HEK293 (cell line): Measurements from ENCODE around the gene POC1B.

Experiments used
- CTCF ChIA-PET: fragments of 350-600 bp; formaldehyde crosslinking; extraction: SDS; loops from one replicate; lab custom pipeline; 2021; ENCODE audit warnings: antibody characterized with exemption; lab: Yijun Ruan, JAX
- POLR2A ChIA-PET: fragments of 300-600 bp; formaldehyde crosslinking; extraction: SDS; loops from one replicate; lab custom pipeline; 2020; ENCODE audit warnings: antibody characterized with exemption, inconsistent platforms; lab: Yijun Ruan, JAX
- H3K27ac ChIP-seq: fragments of 200-500 bp; sonication (Bioruptor generic); 2 replicates; pipeline ENCODE4 v1.5.1; 2014; ENCODE audit warnings: low read depth, low read length, control low read depth, inconsistent platforms; ENCODE audit errors: extremely low read depth
- H3K36me3 ChIP-seq, 2 experiments: fragments of 200-500 bp in 1 of 2; sonication (Bioruptor generic) in 1 of 2; 1 replicate in 1 of 2; 2 replicates in 1 of 2; pipeline ENCODE4 v1.5.1; 2014 to 2017; ENCODE audit warnings: inconsistent platforms in 2 of 2, low read length in 2 of 2; ENCODE audit not compliant: control insufficient read depth in 2 of 2, insufficient read depth in 1 of 2
- H3K4me1 ChIP-seq: fragments of 200-500 bp; sonication (Bioruptor generic); 2 replicates; pipeline ENCODE4 v1.5.1; 2014; ENCODE audit warnings: mild to moderate bottlenecking, low read length, inconsistent platforms; ENCODE audit not compliant: control insufficient read depth, insufficient read depth
- H3K4me3 ChIP-seq: 2 replicates; pipeline ENCODE4 v1.5.1; 2011; ENCODE audit warnings: low read depth, mild to moderate bottlenecking, control low read depth, low read length, moderate library complexity
- H3K9me3 ChIP-seq: fragments of 200-500 bp; sonication (Bioruptor generic); 2 replicates; pipeline ENCODE4 v1.5.1; 2014; ENCODE audit warnings: low read depth, low read length, inconsistent platforms; ENCODE audit not compliant: control insufficient read depth, insufficient read depth
- INSM2 ChIP-seq: fragments of 450-650 bp; formaldehyde crosslinking; IDR thresholded peaks from 2 replicates; pipeline ENCODE4 v1.5.1; 2016; ENCODE audit warnings: missing biosample characterization, missing genetic modification characterization
- OSR2 ChIP-seq: fragments of 450-650 bp; formaldehyde crosslinking; IDR thresholded peaks from 2 replicates; pipeline ENCODE4 v1.5.1; 2016; ENCODE audit warnings: missing biosample characterization, missing genetic modification characterization
- PRDM2 ChIP-seq: fragments of 450-650 bp; formaldehyde crosslinking; IDR thresholded peaks from 2 replicates; pipeline ENCODE4 v1.5.1; 2016; ENCODE audit warnings: missing biosample characterization, missing genetic modification characterization, borderline replicate concordance
- SCRT2 ChIP-seq: fragments of 450-650 bp; formaldehyde crosslinking; IDR thresholded peaks from 2 replicates; pipeline ENCODE4 v1.5.1; 2016; ENCODE audit warnings: missing biosample characterization, missing genetic modification characterization
- WT1 ChIP-seq: fragments of 450-650 bp; formaldehyde crosslinking; IDR thresholded peaks from 2 replicates; pipeline ENCODE4 v1.5.1; 2016; ENCODE audit warnings: missing biosample characterization, missing genetic modification characterization
- ZBTB1 ChIP-seq: fragments of 450-650 bp; formaldehyde crosslinking; IDR thresholded peaks from 2 replicates; pipeline ENCODE4 v1.5.1; 2016; ENCODE audit warnings: missing biosample characterization, missing genetic modification characterization
- ZNF155 ChIP-seq: fragments of 450-650 bp; formaldehyde crosslinking; IDR thresholded peaks from 2 replicates; pipeline ENCODE4 v1.5.1; 2016; ENCODE audit warnings: missing biosample characterization, missing genetic modification characterization
- ZNF248 ChIP-seq: fragments of 450-650 bp; formaldehyde crosslinking; IDR thresholded peaks from 2 replicates; pipeline ENCODE4 v1.5.1; 2017; ENCODE audit warnings: missing biosample characterization, missing genetic modification characterization
- ZNF292 ChIP-seq: fragments of 450-650 bp; formaldehyde crosslinking; IDR thresholded peaks from 2 replicates; pipeline ENCODE4 v1.5.1; 2016; ENCODE audit warnings: low read depth, missing biosample characterization, missing genetic modification characterization, borderline replicate concordance
- ZNF426 ChIP-seq: fragments of 450-650 bp; formaldehyde crosslinking; IDR thresholded peaks from 2 replicates; pipeline ENCODE4 v1.5.1; 2017; ENCODE audit warnings: missing biosample characterization, missing genetic modification characterization, mild to moderate bottlenecking, inconsistent platforms, moderate library complexity
- ZNF473 ChIP-seq: fragments of 450-650 bp; formaldehyde crosslinking; IDR thresholded peaks from 2 replicates; pipeline ENCODE4 v1.5.1; 2017; ENCODE audit warnings: missing biosample characterization, missing genetic modification characterization
- ZNF510 ChIP-seq: fragments of 450-650 bp; formaldehyde crosslinking; IDR thresholded peaks from 2 replicates; pipeline ENCODE4 v1.5.1; 2018; ENCODE audit warnings: mild to moderate bottlenecking, missing genetic modification characterization, missing biosample characterization; ENCODE audit not compliant: insufficient replicate concordance
- ZNF560 ChIP-seq: fragments of 450-650 bp; formaldehyde crosslinking; IDR thresholded peaks from 2 replicates; pipeline ENCODE4 v1.5.1; 2017; ENCODE audit warnings: missing biosample characterization, missing genetic modification characterization, borderline replicate concordance
- ZNF664 ChIP-seq: fragments of 450-650 bp; formaldehyde crosslinking; IDR thresholded peaks from 2 replicates; pipeline ENCODE4 v1.5.1; 2016; ENCODE audit warnings: missing biosample characterization, missing genetic modification characterization
- ZNF776 ChIP-seq: fragments of 450-650 bp; formaldehyde crosslinking; IDR thresholded peaks from 2 replicates; pipeline ENCODE4 v1.5.0; 2017; ENCODE audit warnings: missing biosample characterization, missing genetic modification characterization, borderline replicate concordance
- TF ChIP-seq, protein P1 (sequence below): fragments of 450-650 bp; formaldehyde crosslinking; IDR thresholded peaks from 2 replicates; pipeline ENCODE4 v1.5.1; 2016; ENCODE audit warnings: missing biosample characterization, missing genetic modification characterization
- TF ChIP-seq, protein P2 (sequence below): fragments of 450-650 bp; formaldehyde crosslinking; IDR thresholded peaks from 2 replicates; pipeline ENCODE4 v1.5.1; 2016; ENCODE audit warnings: missing biosample characterization, missing genetic modification characterization
- TF ChIP-seq, protein P3 (sequence below): fragments of 450-650 bp; formaldehyde crosslinking; IDR thresholded peaks from 2 replicates; pipeline ENCODE4 v1.5.1; 2016; ENCODE audit warnings: missing biosample characterization, missing genetic modification characterization, low read depth

Gene POC1B

DNA sequence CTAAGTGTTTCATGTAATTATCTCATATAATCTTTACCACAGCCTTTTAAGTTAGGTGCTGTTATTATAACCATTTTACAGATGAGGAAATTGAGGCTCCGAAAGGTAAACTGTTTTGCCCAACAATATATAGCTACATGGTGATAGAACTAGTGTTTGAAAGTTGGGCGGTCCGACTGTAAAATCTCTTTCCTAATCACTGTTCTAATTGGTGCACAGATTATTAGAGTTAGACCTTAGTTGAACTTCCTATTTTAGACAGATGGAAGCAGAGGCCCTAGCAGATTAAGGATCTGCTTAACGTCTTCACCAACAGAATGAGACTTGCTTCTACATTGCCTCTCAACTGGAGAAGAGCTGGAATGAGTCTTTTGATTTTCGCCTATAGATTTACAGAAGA lies 143.5 kb downstream of the POC1B start (continued):
- TF ChIP-seq, protein P1, sequence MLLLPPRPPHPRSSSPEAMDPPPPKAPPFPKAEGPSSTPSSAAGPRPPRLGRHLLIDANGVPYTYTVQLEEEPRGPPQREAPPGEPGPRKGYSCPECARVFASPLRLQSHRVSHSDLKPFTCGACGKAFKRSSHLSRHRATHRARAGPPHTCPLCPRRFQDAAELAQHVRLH (tag by site-specific recombination): no peak
- TF ChIP-seq PRDM2 (no peak), ZBTB1 (tag by site-specific recombination) (no peak)

- Histone ChIP-seq H3K36me3 (no peaks in the 10 kb centered on the region), H3K4me1 (peaks cover 16% of the 10 kb centered on the region), H3K9me3 (no peaks in the 10 kb centered on the region), H3K27ac (no peak overlapping the region), H3K4me3 (no peak overlapping the region)
- no peak for TF ChIP-seq ZNF776
- TF ChIP-seq ZNF248: no peak
- no peak for TF ChIP-seq ZNF292 (tag by site-specific recombination)
- TF ChIP-seq OSR2 (tag by site-specific recombination): no peak
- TF ChIP-seq SCRT2 (tag by site-specific recombination): peak; percentile 36
- TF ChIP-seq ZNF426 (tag by site-specific recombination): no peak
- no peak for TF ChIP-seq ZNF510 (tag by site-specific recombination)
- POLR2A ChIA-PET: no interaction called here
- CTCF ChIA-PET: interaction anchor here (1.1 kb wide), 1 partner anchor 360 kb away, joined by 4 read pairs; no protein-coding TSS in a partner anchor
Measured at GRCh38 chr12:89379839-89380467, 145.9 kb downstream of the POC1B start.

- Histone ChIP-seq H3K27ac (no peak overlapping the region), H3K36me3 (no peaks in the 10 kb centered on the region), H3K4me3 (no peak overlapping the region), H3K9me3 (no peaks in the 10 kb centered on the region), H3K4me1 (peaks cover 10% of the 10 kb centered on the region)
- CTCF ChIA-PET: interaction anchor here (1.1 kb wide), 1 partner anchor 360 kb away, joined by 4 read pairs; no protein-coding TSS in a partner anchor
- POLR2A ChIA-PET: no interaction called here
- TF ChIP-seq ZNF155 (tag by site-specific recombination): no peak
- no peak for TF ChIP-seq INSM2 (tag by site-specific recombination)
- no peak for TF ChIP-seq WT1
- TF ChIP-seq ZNF664 (tag by site-specific recombination): no peak
- TF ChIP-seq, protein P2, sequence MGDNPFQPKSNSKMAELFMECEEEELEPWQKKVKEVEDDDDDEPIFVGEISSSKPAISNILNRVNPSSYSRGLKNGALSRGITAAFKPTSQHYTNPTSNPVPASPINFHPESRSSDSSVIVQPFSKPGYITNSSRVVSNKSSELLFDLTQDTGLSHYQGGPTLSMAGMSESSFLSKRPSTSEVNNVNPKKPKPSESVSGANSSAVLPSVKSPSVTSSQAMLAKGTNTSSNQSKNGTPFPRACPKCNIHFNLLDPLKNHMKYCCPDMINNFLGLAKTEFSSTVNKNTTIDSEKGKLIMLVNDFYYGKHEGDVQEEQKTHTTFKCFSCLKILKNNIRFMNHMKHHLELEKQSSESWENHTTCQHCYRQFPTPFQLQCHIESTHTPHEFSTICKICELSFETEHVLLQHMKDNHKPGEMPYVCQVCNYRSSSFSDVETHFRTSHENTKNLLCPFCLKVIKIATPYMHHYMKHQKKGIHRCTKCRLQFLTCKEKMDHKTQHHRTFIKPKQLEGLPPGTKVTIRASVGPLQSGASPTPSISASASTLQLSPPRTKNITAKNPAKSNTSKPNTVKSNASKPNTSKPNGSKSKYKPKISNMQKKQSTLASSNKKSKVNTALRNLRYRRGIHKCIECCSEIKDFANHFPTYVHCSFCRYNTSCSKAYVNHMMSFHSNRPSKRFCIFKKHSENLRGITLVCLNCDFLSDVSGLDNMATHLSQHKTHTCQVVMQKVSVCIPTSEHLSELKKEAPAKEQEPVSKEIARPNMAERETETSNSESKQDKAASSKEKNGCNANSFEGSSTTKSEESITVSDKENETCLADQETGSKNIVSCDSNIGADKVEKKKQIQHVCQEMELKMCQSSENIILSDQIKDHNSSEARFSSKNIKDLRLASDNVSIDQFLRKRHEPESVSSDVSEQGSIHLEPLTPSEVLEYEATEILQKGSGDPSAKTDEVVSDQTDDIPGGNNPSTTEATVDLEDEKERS (tag by site-specific recombination): no peak
- TF ChIP-seq SCRT2 (tag by site-specific recombination): no peak
- TF ChIP-seq ZNF560: no peak
- TF ChIP-seq ZNF473 (tag by site-specific recombination): no peak
- TF ChIP-seq, protein P3, sequence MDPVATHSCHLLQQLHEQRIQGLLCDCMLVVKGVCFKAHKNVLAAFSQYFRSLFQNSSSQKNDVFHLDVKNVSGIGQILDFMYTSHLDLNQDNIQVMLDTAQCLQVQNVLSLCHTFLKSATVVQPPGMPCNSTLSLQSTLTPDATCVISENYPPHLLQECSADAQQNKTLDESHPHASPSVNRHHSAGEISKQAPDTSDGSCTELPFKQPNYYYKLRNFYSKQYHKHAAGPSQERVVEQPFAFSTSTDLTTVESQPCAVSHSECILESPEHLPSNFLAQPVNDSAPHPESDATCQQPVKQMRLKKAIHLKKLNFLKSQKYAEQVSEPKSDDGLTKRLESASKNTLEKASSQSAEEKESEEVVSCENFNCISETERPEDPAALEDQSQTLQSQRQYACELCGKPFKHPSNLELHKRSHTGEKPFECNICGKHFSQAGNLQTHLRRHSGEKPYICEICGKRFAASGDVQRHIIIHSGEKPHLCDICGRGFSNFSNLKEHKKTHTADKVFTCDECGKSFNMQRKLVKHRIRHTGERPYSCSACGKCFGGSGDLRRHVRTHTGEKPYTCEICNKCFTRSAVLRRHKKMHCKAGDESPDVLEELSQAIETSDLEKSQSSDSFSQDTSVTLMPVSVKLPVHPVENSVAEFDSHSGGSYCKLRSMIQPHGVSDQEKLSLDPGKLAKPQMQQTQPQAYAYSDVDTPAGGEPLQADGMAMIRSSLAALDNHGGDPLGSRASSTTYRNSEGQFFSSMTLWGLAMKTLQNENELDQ: no peak
Measured at GRCh38 chr12:89379148-89379838, 146.6 kb downstream of the POC1B start.
